HG03460 (cell line): ENCODE data around the gene SPATA2.
"Not testable (repeated sequence)": the region's sequence is repeated elsewhere in the genome, so short reads cannot be mapped to it uniquely, and the experiment has no call there.

Experiments
- ATAC-seq: cut with Tn5 transposase; IDR thresholded peaks from one replicate; pipeline ENCODE4 v1.9.1; 2021; ENCODE audit not compliant: unreplicated experiment

SPATA2 gene, protein sequence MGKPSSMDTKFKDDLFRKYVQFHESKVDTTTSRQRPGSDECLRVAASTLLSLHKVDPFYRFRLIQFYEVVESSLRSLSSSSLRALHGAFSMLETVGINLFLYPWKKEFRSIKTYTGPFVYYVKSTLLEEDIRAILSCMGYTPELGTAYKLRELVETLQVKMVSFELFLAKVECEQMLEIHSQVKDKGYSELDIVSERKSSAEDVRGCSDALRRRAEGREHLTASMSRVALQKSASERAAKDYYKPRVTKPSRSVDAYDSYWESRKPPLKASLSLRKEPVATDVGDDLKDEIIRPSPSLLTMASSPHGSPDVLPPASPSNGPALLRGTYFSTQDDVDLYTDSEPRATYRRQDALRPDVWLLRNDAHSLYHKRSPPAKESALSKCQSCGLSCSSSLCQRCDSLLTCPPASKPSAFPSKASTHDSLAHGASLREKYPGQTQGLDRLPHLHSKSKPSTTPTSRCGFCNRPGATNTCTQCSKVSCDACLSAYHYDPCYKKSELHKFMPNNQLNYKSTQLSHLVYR

DNA sequence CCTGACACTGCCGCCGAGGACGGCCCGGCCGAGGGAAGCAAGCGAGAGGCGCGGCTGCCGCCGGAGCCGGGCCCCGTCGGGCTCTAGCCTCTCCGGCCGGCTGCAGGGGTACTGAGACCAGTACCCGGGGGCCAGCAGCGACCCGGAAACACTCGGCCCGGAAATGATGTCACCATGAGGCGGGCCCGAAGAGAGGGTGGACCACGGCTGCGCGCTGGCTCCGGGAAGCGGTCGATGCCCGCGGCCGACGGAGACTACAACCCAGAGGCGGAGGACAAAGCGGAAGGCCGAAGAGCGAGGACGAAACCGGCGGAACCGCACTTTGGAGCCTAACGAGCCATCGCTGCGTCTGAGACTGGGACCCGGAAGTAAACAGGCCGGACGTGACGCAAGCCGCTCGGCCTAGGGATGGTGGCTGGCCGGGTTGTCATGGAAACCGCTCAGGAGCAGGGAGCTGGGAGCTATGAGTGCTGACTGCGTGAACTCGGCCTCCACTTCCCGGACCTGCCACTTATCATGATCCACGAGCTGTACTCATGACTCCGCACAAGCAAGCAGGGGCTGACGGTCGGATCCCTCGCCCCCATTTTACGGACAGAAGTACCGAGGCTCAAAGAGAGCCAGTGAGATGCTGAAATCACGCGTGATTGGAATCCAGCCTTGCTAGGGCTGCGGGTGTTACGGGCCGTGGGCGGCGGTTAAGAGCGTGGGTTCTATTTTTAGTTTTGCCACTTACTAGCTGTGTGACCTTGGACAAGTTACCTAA is at the start of gene SPATA2:
TSS of gene SPATA2 (minus strand) at position 150 of the 766 bp plus-strand sequence. CDS start 7,039 bp downstream, outside the sequence.
- ATAC-seq = peak; percentile 86

DNA sequence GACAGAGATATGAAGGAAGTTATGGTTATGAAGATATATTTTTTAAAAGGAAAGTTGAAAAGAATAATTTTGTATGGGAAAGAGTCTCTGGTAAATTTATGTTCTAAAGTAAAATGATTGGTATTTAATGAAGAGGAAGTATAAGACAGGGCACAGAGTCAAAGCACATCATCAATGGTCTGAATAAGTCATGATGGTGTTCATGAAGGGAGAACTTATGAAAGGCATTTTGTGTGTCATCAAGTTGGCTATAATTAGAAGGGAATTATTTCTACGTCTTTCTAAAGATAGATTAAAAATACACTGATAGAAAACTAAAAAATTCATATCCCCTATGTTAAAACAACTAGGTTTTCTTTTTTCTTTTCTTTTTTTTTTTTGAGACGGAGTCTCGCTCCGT is 46.1 kb upstream of the SPATA2 start:
- no peak for ATAC-seq

GRCh38 chr20:49957089-49957938 is 42.0 kb upstream of the SPATA2 start:
- ATAC-seq = not testable (repeated sequence)

DNA sequence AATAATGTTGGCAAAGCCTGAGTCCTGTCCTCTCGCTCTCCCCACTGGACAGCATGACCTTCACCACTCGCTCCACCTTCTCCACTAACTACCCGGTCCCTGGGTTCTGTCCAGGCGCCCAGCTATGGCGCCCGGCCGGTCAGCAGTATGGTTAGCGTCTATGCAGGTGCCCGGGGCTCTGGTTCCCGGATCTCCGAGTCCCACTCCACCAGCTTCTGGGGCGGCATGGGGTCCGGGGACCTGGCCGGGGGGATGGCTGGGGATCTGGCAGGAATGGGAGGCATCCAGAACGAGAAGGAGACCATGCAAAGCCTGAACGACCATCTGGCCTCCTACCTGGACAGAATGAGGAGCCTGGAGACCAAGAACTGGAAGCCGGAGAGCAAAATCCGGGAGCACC is 41.4 kb upstream of the SPATA2 start:
- ATAC-seq = no peak

- ATAC-seq = not testable (repeated sequence)
These were observed 40.6 kb upstream of the SPATA2 start for GRCh38 chr20:49955830-49956396.

GRCh38 chr20:49955167-49955566 is 39.8 kb upstream of the SPATA2 start:
- no peak for ATAC-seq

DNA sequence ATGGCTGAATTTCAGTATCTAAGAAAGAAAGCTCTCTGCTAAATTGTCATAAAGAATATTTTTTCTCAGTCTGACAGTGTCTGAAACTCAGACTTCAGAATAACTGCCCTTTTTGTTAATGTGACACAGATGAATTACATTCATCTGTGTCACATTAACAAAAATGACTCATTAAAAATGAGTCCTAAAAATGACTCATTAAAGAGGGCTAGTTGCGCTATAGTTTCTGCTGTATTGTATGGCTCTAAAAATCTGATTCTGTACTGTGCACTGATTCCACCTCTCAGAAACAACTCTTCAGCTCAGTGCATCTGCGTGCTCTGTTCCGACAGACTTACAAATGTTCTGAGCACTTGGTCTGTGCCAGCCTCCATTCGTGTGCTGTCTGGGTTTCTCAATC is 35.8 kb upstream of the SPATA2 start:
- no peak for ATAC-seq

GRCh38 chr20:49948809-49949507 is 33.6 kb upstream of the SPATA2 start:
- no peak for ATAC-seq

GRCh38 chr20:49948178-49948577 is 32.8 kb upstream of the SPATA2 start:
- no peak for ATAC-seq

DNA sequence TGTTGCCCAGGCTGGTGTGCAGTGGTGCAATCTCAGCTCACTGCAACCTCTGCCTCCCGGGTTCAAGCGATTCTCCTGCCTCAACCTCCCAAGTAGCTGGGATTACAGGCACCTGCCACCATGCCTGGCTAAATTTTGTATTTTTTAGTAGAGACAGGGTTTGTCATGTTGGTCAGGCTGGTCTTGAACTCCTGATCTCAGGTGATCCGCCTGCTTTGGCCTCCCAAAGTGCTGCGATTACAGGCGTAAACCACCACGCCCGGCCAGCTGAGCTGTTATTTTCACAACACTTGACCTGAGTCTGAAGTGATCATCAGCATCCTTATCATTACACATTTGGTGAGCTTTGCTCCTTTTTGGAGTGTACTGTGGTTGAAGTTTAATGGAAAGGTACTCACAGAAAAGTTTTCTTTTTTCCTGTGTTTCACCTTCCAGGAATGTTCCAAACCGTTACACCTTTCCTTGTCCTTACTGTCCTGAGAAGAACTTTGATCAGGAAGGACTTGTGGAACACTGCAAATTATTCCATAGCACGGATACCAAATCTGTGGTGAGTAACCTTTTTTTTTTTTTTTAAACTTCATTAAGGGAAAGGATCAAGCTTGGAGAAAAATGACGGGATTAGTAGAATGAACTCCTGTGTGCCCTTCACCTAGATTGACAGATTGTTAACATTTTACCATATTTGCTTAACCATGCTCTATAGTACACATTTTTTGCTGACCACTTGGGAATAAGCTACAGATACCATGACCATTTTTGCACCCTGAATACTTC is 30.6 kb upstream of the SPATA2 start:
- ATAC-seq = no peak

GRCh38 chr20:49945306-49945700 is 30.0 kb upstream of the SPATA2 start:
- no peak for ATAC-seq

DNA sequence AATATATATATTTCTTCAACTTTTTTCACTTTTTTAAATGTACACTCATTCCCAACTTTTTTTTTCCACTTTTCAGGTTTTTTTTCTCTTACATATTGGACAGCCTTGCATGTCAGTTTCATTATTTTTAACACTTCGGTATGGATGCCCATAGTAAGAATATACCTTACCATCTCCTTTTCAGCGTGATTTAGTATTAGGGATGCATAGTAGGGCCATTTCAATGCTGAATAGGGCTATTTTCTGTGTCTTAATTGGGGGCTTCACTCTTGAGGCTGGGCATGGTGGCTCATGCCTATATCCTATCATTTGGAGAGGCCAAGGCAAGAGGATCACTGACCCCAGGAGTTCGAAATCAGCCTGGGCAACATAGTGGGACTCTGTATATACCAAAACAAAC is 27.6 kb upstream of the SPATA2 start:
- no peak for ATAC-seq

GRCh38 chr20:49942303-49942702 is 27.0 kb upstream of the SPATA2 start:
- no peak for ATAC-seq

- ATAC-seq = no peak
These were observed 26.1 kb upstream of the SPATA2 start for GRCh38 chr20:49941456-49941855.

DNA sequence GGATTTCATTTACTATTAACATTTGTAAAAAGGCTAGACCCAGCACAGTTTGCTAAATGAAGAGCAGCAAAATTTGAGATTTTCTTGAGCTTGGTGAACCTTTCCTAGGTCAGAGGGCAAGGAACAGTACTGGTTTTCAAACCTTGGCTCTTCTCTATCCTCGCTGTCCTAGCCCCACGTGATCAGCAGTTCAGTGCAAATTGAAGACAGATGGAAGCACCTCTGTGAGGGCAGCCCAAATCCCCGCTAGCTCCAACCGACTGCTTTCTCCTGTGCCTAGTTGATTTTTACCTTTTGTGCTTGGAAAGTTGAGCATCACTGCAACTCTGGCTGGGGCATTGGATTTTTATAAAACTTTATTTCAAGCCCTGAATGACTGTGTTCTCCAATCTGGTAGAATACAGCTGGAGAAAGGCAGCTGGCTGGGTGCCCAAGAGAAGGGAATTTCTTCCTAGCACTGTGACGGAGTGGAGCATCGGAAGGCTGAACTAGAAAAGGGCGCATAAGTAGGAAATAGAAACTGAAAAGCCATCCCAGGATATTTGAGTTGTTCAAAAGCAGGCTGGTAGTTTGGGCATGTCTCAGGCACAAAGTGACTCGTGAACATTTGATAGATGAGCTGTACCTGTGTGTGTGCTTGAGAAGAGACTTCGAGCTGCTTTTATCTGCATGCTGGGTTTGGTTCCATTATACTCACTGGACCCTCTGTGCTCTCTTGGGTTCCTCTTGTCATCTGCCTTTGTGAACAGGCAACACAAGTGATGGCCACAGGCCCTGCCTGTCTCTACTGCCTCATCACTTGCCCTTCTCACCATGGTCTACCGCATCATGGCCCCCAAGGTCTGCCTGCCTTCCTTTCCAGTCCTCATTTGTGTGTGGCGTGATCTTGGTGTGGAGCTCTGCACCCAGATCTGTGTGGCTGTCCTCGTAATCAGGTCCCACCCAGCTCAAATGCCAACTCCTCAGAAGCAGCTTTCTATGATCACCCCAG is 23.1 kb upstream of the SPATA2 start:
- ATAC-seq = no peak

GRCh38 chr20:49937027-49937929 is 21.9 kb upstream of the SPATA2 start:
- ATAC-seq = no peak
